Neural cell (in vitro differentiated cells): Measurements from ENCODE around the gene GASK1A. TPM values are rescaled to one million over a fixed set of nuclear protein-coding genes. Genes with fewer than 3 reads are reported as not detected.

ENCODE experiments used
- H2AFZ ChIP-seq: fragments of 200-600, 300-800 bp; sonication (generic), shearing (Covaris generic); 2 replicates; pipeline ENCODE4 v1.6.0; 2014; ENCODE audit warnings: low read depth, mild to moderate bottlenecking, antibody characterized with exemption, low read length, moderate library complexity
- H3F3A ChIP-seq: fragments of 200-600 bp; shearing (Covaris generic); 2 replicates; pipeline ENCODE4 v1.6.1; 2016; ENCODE audit warnings: mild to moderate bottlenecking, moderate library complexity, mixed read lengths, antibody characterized with exemption, low read length; ENCODE audit not compliant: insufficient read depth, poor library complexity, severe bottlenecking
- H3K27ac ChIP-seq: fragments of 200-600, 300-800 bp; sonication (generic), shearing (Covaris generic); 2 replicates; pipeline ENCODE4 v1.5.1; 2014; ENCODE audit warnings: mild to moderate bottlenecking, low read length, moderate library complexity
- H3K27me3 ChIP-seq: fragments of 300-800, 200-600 bp; sonication (generic), shearing (Covaris generic); 2 replicates; pipeline ENCODE4 v1.6.0; 2014; ENCODE audit warnings: mild to moderate bottlenecking, low read depth, low read length, moderate library complexity; ENCODE audit not compliant: insufficient read depth
- H3K36me3 ChIP-seq: fragments of 300-800, 200-600 bp; sonication (generic), shearing (Covaris generic); 2 replicates; pipeline ENCODE4 v1.5.1; 2014; ENCODE audit warnings: mild to moderate bottlenecking, antibody characterized with exemption, low read length, moderate library complexity; ENCODE audit not compliant: insufficient read depth
- H3K4me2 ChIP-seq: fragments of 300-800, 200-600 bp; sonication (generic), shearing (Covaris generic); 2 replicates; pipeline ENCODE4 v1.6.0; 2014; ENCODE audit warnings: mild to moderate bottlenecking, low read length
- H3K4me3 ChIP-seq: fragments of 300-800, 200-600 bp; sonication (generic), shearing (Covaris generic); 2 replicates; pipeline ENCODE4 v1.5.1; 2014; ENCODE audit warnings: mild to moderate bottlenecking, low read length, moderate library complexity
- H3K79me2 ChIP-seq: fragments of 200-600 bp; shearing (Covaris generic); replicated peaks from 2 replicates; pipeline ENCODE4 v1.6.0; 2014; ENCODE audit warnings: mild to moderate bottlenecking, low read length, moderate library complexity; ENCODE audit not compliant: insufficient read depth
- H3K9ac ChIP-seq: fragments of 300-800, 200-600 bp; sonication (generic), shearing (Covaris generic); 2 replicates; pipeline ENCODE4 v1.6.1; 2016; ENCODE audit warnings: mild to moderate bottlenecking, low read length, mixed read lengths
- H3K9me2 ChIP-seq: fragments of 200-600 bp; shearing (Covaris generic); 2 replicates; pipeline ENCODE4 v1.6.1; 2016; ENCODE audit warnings: mild to moderate bottlenecking, low read length, mixed read lengths; ENCODE audit not compliant: insufficient read depth
- H3K9me3 ChIP-seq: fragments of 200-600, 300-800 bp; sonication (generic), shearing (Covaris generic); 2 replicates; pipeline ENCODE4 v1.6.1; 2016; ENCODE audit warnings: mild to moderate bottlenecking, mixed run types, low read length, moderate library complexity, mixed read lengths
- H4K20me1 ChIP-seq: fragments of 200-600 bp; shearing (Covaris generic); 2 replicates; pipeline ENCODE4 v1.6.1; 2016; ENCODE audit warnings: mild to moderate bottlenecking, mixed run types; ENCODE audit not compliant: insufficient read depth
- EP300 ChIP-seq: fragments of 450-650 bp; conservative IDR thresholded peaks from 2 replicates; pipeline ENCODE4 v1.6.1; 2014; ENCODE audit warnings: antibody characterized with exemption, mild to moderate bottlenecking, moderate library complexity; ENCODE audit not compliant: poor library complexity, severe bottlenecking
- EZH2 ChIP-seq: fragments of 200-600, 300-800 bp; shearing (Covaris generic), sonication (generic); IDR thresholded peaks from 2 replicates; pipeline ENCODE4 v1.6.1; 2014; ENCODE audit warnings: antibody characterized with exemption, low read length, borderline replicate concordance, mild to moderate bottlenecking; ENCODE audit not compliant: insufficient read depth, poor library complexity, severe bottlenecking
- MXI1 ChIP-seq: fragments of 450-650 bp; conservative IDR thresholded peaks from 2 replicates; pipeline ENCODE4 v1.6.1; 2014; ENCODE audit warnings: antibody characterized with exemption, mild to moderate bottlenecking; ENCODE audit not compliant: poor library complexity, severe bottlenecking
- POLR2AphosphoS5 ChIP-seq: IDR thresholded peaks from 2 replicates; pipeline ENCODE4 v1.6.1; 2012
- RAD21 ChIP-seq: fragments of 450-650 bp; conservative IDR thresholded peaks from 2 replicates; pipeline ENCODE4 v1.6.1; 2014; ENCODE audit warnings: antibody characterized with exemption, mild to moderate bottlenecking, moderate library complexity
- SMC3 ChIP-seq: fragments of 450-650 bp; conservative IDR thresholded peaks from 2 replicates; pipeline ENCODE4 v1.6.1; 2014; ENCODE audit warnings: antibody characterized with exemption, mild to moderate bottlenecking, moderate library complexity; ENCODE audit not compliant: poor library complexity
- TAF1 ChIP-seq: IDR thresholded peaks from 2 replicates; pipeline ENCODE4 v1.6.1; 2012; ENCODE audit warnings: low read depth
- polyA plus RNA-seq: library from polyadenylated mRNA; depleted of rRNA; stranded (reverse); fragments of >200 nt; gene quantifications from 2 replicates; pipeline ENCODE4 v1.2.3, GENCODE V29; 2014
- TF ChIP-seq, protein P1 (sequence below): fragments of 450-650 bp; IDR thresholded peaks from 2 replicates; pipeline ENCODE4 v1.5.1; 2014; ENCODE audit warnings: antibody characterized with exemption, mild to moderate bottlenecking, moderate library complexity; ENCODE audit not compliant: poor library complexity, severe bottlenecking
- TF ChIP-seq, protein P2 (sequence below): IDR thresholded peaks from 2 replicates; pipeline ENCODE4 v1.6.1; 2012; ENCODE audit warnings: borderline replicate concordance

GASK1A gene
- polyA plus RNA-seq, 1 donor from 2014 or later = not detected

DNA sequence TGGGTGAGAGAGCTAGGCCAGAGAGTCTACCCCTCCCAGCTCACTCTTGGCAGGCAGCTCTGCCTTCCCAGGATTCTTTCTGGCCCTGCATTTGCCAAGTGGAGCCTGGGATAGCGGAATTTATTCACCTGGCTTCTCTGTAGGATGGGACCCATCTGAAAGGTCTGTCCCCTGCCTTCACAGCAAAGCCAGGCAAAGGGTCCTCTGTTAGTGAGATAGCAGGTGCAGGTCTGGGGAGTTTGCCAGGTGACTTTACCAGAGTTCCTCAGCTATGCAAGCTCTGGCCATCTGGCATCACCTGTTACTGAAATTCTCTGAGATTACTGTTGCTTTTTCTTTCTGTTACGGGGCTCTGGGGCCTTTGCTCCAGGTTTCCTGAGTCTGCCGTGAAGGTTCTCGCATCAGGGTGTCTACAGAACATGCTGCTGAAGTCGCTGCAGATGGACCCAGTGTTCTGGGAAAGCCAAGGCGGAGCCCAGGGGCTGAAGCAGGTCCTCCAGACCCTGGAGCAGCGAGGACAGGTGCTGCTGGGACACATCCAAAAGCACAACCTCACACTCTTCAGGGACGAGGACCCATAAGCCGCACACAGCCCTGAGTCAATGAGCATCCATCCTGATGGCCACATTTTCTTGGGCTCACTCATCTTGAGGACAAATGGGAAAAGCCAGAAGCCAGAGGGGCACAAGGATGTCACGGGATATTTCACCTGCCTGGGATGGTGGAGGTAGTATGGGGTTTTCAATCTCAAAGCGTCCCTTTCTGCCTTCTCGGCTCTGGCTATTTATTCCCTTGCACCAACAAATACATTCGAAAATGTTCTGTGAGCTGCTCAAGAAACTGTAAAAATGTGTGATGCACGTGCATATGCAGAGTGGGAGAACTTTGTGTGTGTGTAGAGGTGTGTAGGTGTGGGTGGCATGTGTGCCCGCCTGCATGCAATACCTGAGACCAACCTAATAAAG lies 77.0 kb downstream of the GASK1A start:
- no peak overlapping the region for H3K27ac ChIP-seq
- H3K79me2 ChIP-seq = no peaks in the 10 kb centered on the region
- H3K9ac ChIP-seq = no peak overlapping the region
- no peak overlapping the region for H2AFZ ChIP-seq
- no peaks in the 10 kb centered on the region for H3K9me3 ChIP-seq
- no peak for TF ChIP-seq POLR2AphosphoS5
- TF ChIP-seq SMC3 = no peak
- no peak for TF ChIP-seq MXI1
- TF ChIP-seq EZH2 = no peak
- no peak for TF ChIP-seq RAD21
- no peak for TF ChIP-seq EP300
- TF ChIP-seq, protein P1, sequence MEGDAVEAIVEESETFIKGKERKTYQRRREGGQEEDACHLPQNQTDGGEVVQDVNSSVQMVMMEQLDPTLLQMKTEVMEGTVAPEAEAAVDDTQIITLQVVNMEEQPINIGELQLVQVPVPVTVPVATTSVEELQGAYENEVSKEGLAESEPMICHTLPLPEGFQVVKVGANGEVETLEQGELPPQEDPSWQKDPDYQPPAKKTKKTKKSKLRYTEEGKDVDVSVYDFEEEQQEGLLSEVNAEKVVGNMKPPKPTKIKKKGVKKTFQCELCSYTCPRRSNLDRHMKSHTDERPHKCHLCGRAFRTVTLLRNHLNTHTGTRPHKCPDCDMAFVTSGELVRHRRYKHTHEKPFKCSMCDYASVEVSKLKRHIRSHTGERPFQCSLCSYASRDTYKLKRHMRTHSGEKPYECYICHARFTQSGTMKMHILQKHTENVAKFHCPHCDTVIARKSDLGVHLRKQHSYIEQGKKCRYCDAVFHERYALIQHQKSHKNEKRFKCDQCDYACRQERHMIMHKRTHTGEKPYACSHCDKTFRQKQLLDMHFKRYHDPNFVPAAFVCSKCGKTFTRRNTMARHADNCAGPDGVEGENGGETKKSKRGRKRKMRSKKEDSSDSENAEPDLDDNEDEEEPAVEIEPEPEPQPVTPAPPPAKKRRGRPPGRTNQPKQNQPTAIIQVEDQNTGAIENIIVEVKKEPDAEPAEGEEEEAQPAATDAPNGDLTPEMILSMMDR = no peak
- TF ChIP-seq, protein P2, sequence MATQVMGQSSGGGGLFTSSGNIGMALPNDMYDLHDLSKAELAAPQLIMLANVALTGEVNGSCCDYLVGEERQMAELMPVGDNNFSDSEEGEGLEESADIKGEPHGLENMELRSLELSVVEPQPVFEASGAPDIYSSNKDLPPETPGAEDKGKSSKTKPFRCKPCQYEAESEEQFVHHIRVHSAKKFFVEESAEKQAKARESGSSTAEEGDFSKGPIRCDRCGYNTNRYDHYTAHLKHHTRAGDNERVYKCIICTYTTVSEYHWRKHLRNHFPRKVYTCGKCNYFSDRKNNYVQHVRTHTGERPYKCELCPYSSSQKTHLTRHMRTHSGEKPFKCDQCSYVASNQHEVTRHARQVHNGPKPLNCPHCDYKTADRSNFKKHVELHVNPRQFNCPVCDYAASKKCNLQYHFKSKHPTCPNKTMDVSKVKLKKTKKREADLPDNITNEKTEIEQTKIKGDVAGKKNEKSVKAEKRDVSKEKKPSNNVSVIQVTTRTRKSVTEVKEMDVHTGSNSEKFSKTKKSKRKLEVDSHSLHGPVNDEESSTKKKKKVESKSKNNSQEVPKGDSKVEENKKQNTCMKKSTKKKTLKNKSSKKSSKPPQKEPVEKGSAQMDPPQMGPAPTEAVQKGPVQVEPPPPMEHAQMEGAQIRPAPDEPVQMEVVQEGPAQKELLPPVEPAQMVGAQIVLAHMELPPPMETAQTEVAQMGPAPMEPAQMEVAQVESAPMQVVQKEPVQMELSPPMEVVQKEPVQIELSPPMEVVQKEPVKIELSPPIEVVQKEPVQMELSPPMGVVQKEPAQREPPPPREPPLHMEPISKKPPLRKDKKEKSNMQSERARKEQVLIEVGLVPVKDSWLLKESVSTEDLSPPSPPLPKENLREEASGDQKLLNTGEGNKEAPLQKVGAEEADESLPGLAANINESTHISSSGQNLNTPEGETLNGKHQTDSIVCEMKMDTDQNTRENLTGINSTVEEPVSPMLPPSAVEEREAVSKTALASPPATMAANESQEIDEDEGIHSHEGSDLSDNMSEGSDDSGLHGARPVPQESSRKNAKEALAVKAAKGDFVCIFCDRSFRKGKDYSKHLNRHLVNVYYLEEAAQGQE = no peak
- TF ChIP-seq TAF1 = no peak
- no peaks in the 10 kb centered on the region for H3K9me2 ChIP-seq
- no peaks in the 10 kb centered on the region for H3F3A ChIP-seq
- H3K36me3 ChIP-seq = no peaks in the 10 kb centered on the region
- H3K27me3 ChIP-seq = no peaks in the 10 kb centered on the region
- no peaks in the 10 kb centered on the region for H4K20me1 ChIP-seq
- H3K4me2 ChIP-seq = no peak overlapping the region
- no peak overlapping the region for H3K4me3 ChIP-seq

GRCh38 chr3:43059456-43059855 lies 80.3 kb downstream of the GASK1A start:
- Histone ChIP-seq H2AFZ (no peak overlapping the region), H3K4me2 (no peak overlapping the region), H4K20me1 (no peaks in the 10 kb centered on the region)

More at GRCh38 chr3:43059456-43059855, 80.3 kb downstream of the GASK1A start:
- no peaks in the 10 kb centered on the region for H3K79me2 ChIP-seq
- H3K9me3 ChIP-seq = no peaks in the 10 kb centered on the region
- TF ChIP-seq EZH2 (no peak), TAF1 (no peak), SMC3 (no peak), EP300 (no peak), POLR2AphosphoS5 (no peak), RAD21 (no peak), MXI1 (no peak)
- TF ChIP-seq, protein P1 = no peak
- TF ChIP-seq, protein P2 = no peak
- no peaks in the 10 kb centered on the region for H3K27me3 ChIP-seq
- no peaks in the 10 kb centered on the region for H3K9me2 ChIP-seq
- H3K27ac ChIP-seq = no peak overlapping the region
- no peak overlapping the region for H3K4me3 ChIP-seq
- no peaks in the 10 kb centered on the region for H3F3A ChIP-seq
- no peak overlapping the region for H3K9ac ChIP-seq
- H3K36me3 ChIP-seq = no peaks in the 10 kb centered on the region
